ENCODE results near the gene AFAP1L1. TPM values are rescaled to one million over a fixed set of nuclear protein-coding genes. Genes with fewer than 3 reads are reported as not detected.

Gene AFAP1L1
- total RNA-seq, 2 donors from 2014 or later, result 0.58 to 0.79 TPM

DNA sequence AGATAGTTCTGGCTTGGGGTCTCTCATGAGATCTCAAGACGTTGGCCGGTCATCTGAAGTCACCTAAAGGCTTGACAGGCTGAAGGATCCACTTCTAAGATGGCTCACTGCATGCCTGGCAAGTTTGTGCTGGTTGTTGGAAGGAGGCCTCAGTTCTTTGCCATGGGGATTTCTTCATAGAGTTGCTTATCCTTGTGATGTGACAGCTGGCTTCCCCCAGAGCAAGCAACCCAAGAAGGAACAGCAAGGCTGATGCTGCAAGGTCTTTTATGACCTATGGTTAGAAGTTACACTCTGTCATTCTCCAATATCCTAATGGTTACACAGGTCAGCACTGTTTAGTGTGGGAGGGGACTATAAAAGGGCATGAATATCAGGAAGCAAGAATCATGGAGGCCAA, 53.0 kb downstream of the AFAP1L1 start:
- Histone ChIP-seq H3K9me3 (ENCODE audit: control insufficient read depth, low read length) (no peaks in the 10 kb centered on the region), H3K4me3 (ENCODE audit: low read length) (no peak overlapping the region), H3K27me3 (ENCODE audit: control insufficient read depth, insufficient read depth, low read length, poor library complexity, severe bottlenecking) (no peaks in the 10 kb centered on the region), H3K27ac (ENCODE audit: low read depth, low read length) (no peak overlapping the region), H3K9ac (ENCODE audit: extremely low read depth, low read length, poor library complexity, severe bottlenecking) (no peak overlapping the region), H3K4me1 (ENCODE audit: control insufficient read depth, insufficient read depth, low read length) (peaks cover 6% of the 10 kb centered on the region), H3K36me3 (ENCODE audit: control insufficient read depth, insufficient read depth, low read length) (no peaks in the 10 kb centered on the region)
- TF ChIP-seq, protein P1, sequence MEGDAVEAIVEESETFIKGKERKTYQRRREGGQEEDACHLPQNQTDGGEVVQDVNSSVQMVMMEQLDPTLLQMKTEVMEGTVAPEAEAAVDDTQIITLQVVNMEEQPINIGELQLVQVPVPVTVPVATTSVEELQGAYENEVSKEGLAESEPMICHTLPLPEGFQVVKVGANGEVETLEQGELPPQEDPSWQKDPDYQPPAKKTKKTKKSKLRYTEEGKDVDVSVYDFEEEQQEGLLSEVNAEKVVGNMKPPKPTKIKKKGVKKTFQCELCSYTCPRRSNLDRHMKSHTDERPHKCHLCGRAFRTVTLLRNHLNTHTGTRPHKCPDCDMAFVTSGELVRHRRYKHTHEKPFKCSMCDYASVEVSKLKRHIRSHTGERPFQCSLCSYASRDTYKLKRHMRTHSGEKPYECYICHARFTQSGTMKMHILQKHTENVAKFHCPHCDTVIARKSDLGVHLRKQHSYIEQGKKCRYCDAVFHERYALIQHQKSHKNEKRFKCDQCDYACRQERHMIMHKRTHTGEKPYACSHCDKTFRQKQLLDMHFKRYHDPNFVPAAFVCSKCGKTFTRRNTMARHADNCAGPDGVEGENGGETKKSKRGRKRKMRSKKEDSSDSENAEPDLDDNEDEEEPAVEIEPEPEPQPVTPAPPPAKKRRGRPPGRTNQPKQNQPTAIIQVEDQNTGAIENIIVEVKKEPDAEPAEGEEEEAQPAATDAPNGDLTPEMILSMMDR (conservative IDR thresholded peaks at IDR 0.05), result no peak
- WGBS, 2 experiments (ENCODE audit: insufficient coverage in 1 of 2, insufficient read length in 1 of 2), result 83 to 96% methylated on average over 2 of the region's 2 CpGs
- Mint-ChIP-seq H3K4me3 (no peak overlapping the region), H3K4me1 (peaks cover 13% of the 10 kb centered on the region), H3K9me3 (no peaks in the 10 kb centered on the region), H3K36me3 (ENCODE audit: low read depth) (no peaks in the 10 kb centered on the region), H3K27ac (no peak overlapping the region), H3K27me3 (ENCODE audit: insufficient read depth) (peaks cover 2% of the 10 kb centered on the region)
- no peak for DNase-seq

DNA sequence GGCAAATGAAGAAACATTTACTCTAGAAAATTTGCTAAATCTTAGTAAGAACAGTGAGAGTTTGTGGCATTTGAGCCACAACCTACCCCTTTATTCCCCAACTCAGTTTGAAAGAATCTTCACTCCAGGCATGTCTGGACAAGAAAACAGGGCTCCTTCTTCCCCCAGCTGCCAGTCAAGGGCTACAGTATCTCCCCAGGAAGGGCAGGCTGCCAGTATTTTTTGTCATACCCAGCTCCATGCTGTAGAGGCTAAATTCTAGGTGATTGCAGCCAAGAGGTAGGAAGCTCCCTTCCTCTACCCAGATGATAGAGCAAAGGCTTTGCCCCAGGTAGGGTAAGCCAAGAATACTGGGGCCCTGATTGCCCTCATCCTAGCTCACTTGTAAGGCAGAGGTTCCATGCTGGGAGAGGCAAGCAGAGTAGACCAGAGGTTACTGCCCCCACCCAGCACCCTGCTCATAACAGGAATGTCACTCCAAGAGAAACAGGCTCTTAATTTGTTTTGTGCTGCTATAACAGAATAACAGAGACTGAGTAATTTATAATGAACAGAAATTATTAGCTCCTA, 53.6 kb downstream of the AFAP1L1 start:
- Histone ChIP-seq H3K36me3 (ENCODE audit: control insufficient read depth, insufficient read depth, low read length) (no peaks in the 10 kb centered on the region), H3K27me3 (ENCODE audit: control insufficient read depth, insufficient read depth, low read length, poor library complexity, severe bottlenecking) (no peaks in the 10 kb centered on the region), H3K9me3 (ENCODE audit: control insufficient read depth, low read length) (no peaks in the 10 kb centered on the region), H3K9ac (ENCODE audit: extremely low read depth, low read length, poor library complexity, severe bottlenecking) (no peak overlapping the region), H3K27ac (ENCODE audit: low read depth, low read length) (no peak overlapping the region), H3K4me1 (ENCODE audit: control insufficient read depth, insufficient read depth, low read length) (peaks cover 6% of the 10 kb centered on the region), H3K4me3 (ENCODE audit: low read length) (no peak overlapping the region)
- Mint-ChIP-seq H3K36me3 (ENCODE audit: low read depth) (no peaks in the 10 kb centered on the region), H3K4me1 (peaks cover 13% of the 10 kb centered on the region), H3K27ac (no peak overlapping the region), H3K9me3 (no peaks in the 10 kb centered on the region), H3K27me3 (ENCODE audit: insufficient read depth) (peaks cover 2% of the 10 kb centered on the region), H3K4me3 (no peak overlapping the region)
- TF ChIP-seq, protein P1 (conservative IDR thresholded peaks at IDR 0.05), result no peak
- no peak for DNase-seq

DNA sequence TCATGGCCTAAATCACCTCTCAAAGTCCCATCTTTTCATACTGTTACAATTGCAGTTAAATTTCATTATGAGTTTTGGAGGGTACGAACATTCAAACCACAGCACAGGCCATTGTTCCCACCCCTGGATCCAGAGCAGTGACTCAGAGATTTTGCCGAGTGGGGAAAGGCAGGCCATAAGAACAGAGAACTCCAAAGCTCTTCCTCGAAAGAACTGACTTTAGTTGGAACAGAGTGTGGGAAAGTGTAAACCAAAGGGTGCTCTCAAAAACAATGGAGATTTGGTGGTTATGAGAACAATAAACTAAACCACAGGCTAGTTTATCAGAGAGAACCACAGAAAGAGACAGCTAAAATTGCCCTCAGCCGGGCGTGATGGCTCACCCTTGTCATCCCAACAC, 54.2 kb downstream of the AFAP1L1 start:
- H3K4me3 ChIP-seq (ENCODE audit: low read length), result no peak overlapping the region
- Mint-ChIP-seq H3K27me3 (ENCODE audit: insufficient read depth) (peaks cover 2% of the 10 kb centered on the region), H3K4me1 (peaks cover 7% of the 10 kb centered on the region), H3K36me3 (ENCODE audit: low read depth) (no peaks in the 10 kb centered on the region), H3K9me3 (no peaks in the 10 kb centered on the region), H3K27ac (no peak overlapping the region), H3K4me3 (no peak overlapping the region)
- H3K9ac ChIP-seq (ENCODE audit: extremely low read depth, low read length, poor library complexity, severe bottlenecking), result no peak overlapping the region
- H3K27ac ChIP-seq (ENCODE audit: low read depth, low read length), result no peak overlapping the region
- DNase-seq, result no peak
- TF ChIP-seq, protein P1 (conservative IDR thresholded peaks at IDR 0.05), result no peak
- peaks cover 2% of the 10 kb centered on the region for H3K4me1 ChIP-seq (ENCODE audit: control insufficient read depth, insufficient read depth, low read length)
- H3K27me3 ChIP-seq (ENCODE audit: control insufficient read depth, insufficient read depth, low read length, poor library complexity, severe bottlenecking), result no peaks in the 10 kb centered on the region
- H3K36me3 ChIP-seq (ENCODE audit: control insufficient read depth, insufficient read depth, low read length), result no peaks in the 10 kb centered on the region
- WGBS, 2 experiments (ENCODE audit: insufficient coverage in 1 of 2, insufficient read length in 1 of 2), result 97 to 98% methylated on average over 4 to 5 of the region's 5 CpGs
- H3K9me3 ChIP-seq (ENCODE audit: control insufficient read depth, low read length), result no peaks in the 10 kb centered on the region

All from endodermal cell (in vitro differentiated cells).